Mononuclear cell (primary cell): Measurements from ENCODE around the gene SHMT2. TPM values are rescaled to one million over a fixed set of nuclear protein-coding genes. Genes with fewer than 3 reads are reported as not detected.

ENCODE experiments used
- H3K27me3 ChIP-seq: 2 replicates; pipeline ENCODE4 v1.6.0; 2011; ENCODE audit warnings: low read length, control low read depth; ENCODE audit not compliant: insufficient read depth
- H3K4me1 ChIP-seq: 2 replicates; pipeline ENCODE4 v1.5.1; 2011; ENCODE audit warnings: mild to moderate bottlenecking, low read length, control low read depth; ENCODE audit not compliant: insufficient read depth
- H3K4me3 ChIP-seq: 2 replicates; pipeline ENCODE4 v1.5.1; 2011; ENCODE audit warnings: mild to moderate bottlenecking, low read length, moderate library complexity
- H3K9me3 ChIP-seq: 2 replicates; pipeline ENCODE4 v1.5.1; 2011; ENCODE audit warnings: low read depth, mild to moderate bottlenecking, control low read depth, low read length
- total RNA-seq: library from RNA; depleted of rRNA; stranded (reverse); fragments of >200 nt; gene quantifications from one replicate; pipeline ENCODE4 v1.2.3, GENCODE V29; 2012

Gene SHMT2
- total RNA-seq, 1 donor, result 50.6 TPM

- Histone ChIP-seq H3K4me1 (peaks cover 60% of the 10 kb centered on the region), H3K27me3 (peaks cover 38% of the 10 kb centered on the region), H3K9me3 (no peaks in the 10 kb centered on the region), H3K4me3 (no peak overlapping the region)
These were observed 14.2 kb downstream of the SHMT2 start for GRCh38 chr12:57243521-57244311.

GRCh38 chr12:57244312-57244696 lies 14.8 kb downstream of the SHMT2 start:
- peaks cover 34% of the 10 kb centered on the region for H3K27me3 ChIP-seq
- H3K4me3 ChIP-seq, result no peak overlapping the region
- peaks cover 58% of the 10 kb centered on the region for H3K4me1 ChIP-seq
- H3K9me3 ChIP-seq, result no peaks in the 10 kb centered on the region

GRCh38 chr12:57247041-57247440 lies 17.5 kb downstream of the SHMT2 start:
- peaks cover 7% of the 10 kb centered on the region for H3K27me3 ChIP-seq
- H3K4me1 ChIP-seq, result peaks cover 32% of the 10 kb centered on the region
- no peaks in the 10 kb centered on the region for H3K9me3 ChIP-seq
- no peak overlapping the region for H3K4me3 ChIP-seq

GRCh38 chr12:57248934-57249742 lies 19.6 kb downstream of the SHMT2 start:
- H3K9me3 ChIP-seq, result no peaks in the 10 kb centered on the region
- H3K4me1 ChIP-seq, result peaks cover 11% of the 10 kb centered on the region
- H3K27me3 ChIP-seq, result no peaks in the 10 kb centered on the region
- H3K4me3 ChIP-seq, result no peak overlapping the region

GRCh38 chr12:57250541-57250940 lies 21.0 kb downstream of the SHMT2 start:
- Histone ChIP-seq H3K27me3 (no peaks in the 10 kb centered on the region), H3K9me3 (no peaks in the 10 kb centered on the region), H3K4me1 (peaks cover 10% of the 10 kb centered on the region), H3K4me3 (no peak overlapping the region)

- H3K4me1 ChIP-seq, result peaks cover 10% of the 10 kb centered on the region
- no peak within 1 kb of the TSS for H3K4me3 ChIP-seq
- H3K27me3 ChIP-seq, result no peaks in the 10 kb centered on the region
- H3K9me3 ChIP-seq, result no peaks in the 10 kb centered on the region
These were observed 21.4 kb downstream of the SHMT2 start, which contains the start of gene STAC3 for GRCh38 chr12:57250956-57251355. STAC3 (minus strand) TSS chr12:57251187; CDS start chr12:57249636, 1,551 bp downstream.

GRCh38 chr12:57254506-57255280 lies 25.2 kb downstream of the SHMT2 start:
- H3K4me1 ChIP-seq, result no peaks in the 10 kb centered on the region
- H3K9me3 ChIP-seq, result no peaks in the 10 kb centered on the region
- no peak overlapping the region for H3K4me3 ChIP-seq
- no peaks in the 10 kb centered on the region for H3K27me3 ChIP-seq

GRCh38 chr12:57255916-57256315 lies 26.4 kb downstream of the SHMT2 start:
- Histone ChIP-seq H3K4me1 (no peaks in the 10 kb centered on the region), H3K27me3 (no peaks in the 10 kb centered on the region), H3K4me3 (no peak overlapping the region), H3K9me3 (no peaks in the 10 kb centered on the region)

GRCh38 chr12:57258977-57259970 lies 29.8 kb downstream of the SHMT2 start:
- Histone ChIP-seq H3K9me3 (no peaks in the 10 kb centered on the region), H3K27me3 (no peaks in the 10 kb centered on the region), H3K4me1 (no peaks in the 10 kb centered on the region), H3K4me3 (no peak overlapping the region)

- Histone ChIP-seq H3K27me3 (no peaks in the 10 kb centered on the region), H3K4me3 (no peak overlapping the region), H3K9me3 (no peaks in the 10 kb centered on the region), H3K4me1 (no peaks in the 10 kb centered on the region)
These were observed 30.9 kb downstream of the SHMT2 start for GRCh38 chr12:57260366-57260765.

- no peaks in the 10 kb centered on the region for H3K9me3 ChIP-seq
- H3K4me3 ChIP-seq, result no peak overlapping the region
- H3K27me3 ChIP-seq, result no peaks in the 10 kb centered on the region
- H3K4me1 ChIP-seq, result no peaks in the 10 kb centered on the region
These were observed 31.9 kb downstream of the SHMT2 start for GRCh38 chr12:57261428-57261865.

GRCh38 chr12:57262126-57262822 lies 32.8 kb downstream of the SHMT2 start:
- no peaks in the 10 kb centered on the region for H3K27me3 ChIP-seq
- no peaks in the 10 kb centered on the region for H3K4me1 ChIP-seq
- H3K9me3 ChIP-seq, result no peaks in the 10 kb centered on the region
- no peak overlapping the region for H3K4me3 ChIP-seq

GRCh38 chr12:57263096-57263495 lies 33.6 kb downstream of the SHMT2 start:
- no peak overlapping the region for H3K4me3 ChIP-seq
- no peaks in the 10 kb centered on the region for H3K27me3 ChIP-seq
- peaks cover 1% of the 10 kb centered on the region for H3K4me1 ChIP-seq
- H3K9me3 ChIP-seq, result no peaks in the 10 kb centered on the region
